ENCODE data around the gene C16orf78.

Gene C16orf78

DNA sequence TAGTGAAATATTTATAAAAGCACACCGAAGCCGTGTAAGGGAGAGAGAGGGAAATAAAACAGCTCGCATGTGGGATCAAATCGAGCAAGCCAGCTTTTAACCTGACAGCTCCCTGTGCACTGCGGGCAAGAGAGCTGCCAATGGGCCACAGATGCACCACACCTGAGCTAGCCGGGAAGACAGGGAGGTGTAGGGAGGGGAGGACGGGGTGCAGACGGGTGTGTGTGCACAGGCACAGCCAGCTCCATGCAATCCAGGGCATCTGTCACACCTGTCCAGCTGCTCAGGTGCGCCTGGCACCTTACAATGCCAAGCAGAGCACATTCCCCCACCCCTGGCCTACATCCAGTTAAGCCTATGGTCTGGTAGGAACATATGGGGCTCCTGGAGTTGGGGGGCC lies 70.0 kb downstream of the C16orf78 start:
- no peak overlapping the region for H3K9ac ChIP-seq (ENCODE audit: low read length)
- no peaks in the 10 kb centered on the region for H3K4me1 ChIP-seq (ENCODE audit: control insufficient read depth, insufficient read depth, low read length)
- no peaks in the 10 kb centered on the region for H3K27me3 ChIP-seq (ENCODE audit: control insufficient read depth, insufficient read depth, low read length)
- no peak overlapping the region for H3K4me3 ChIP-seq (ENCODE audit: low read length)
- H3K36me3 ChIP-seq (ENCODE audit: control insufficient read depth, insufficient read depth, low read length): no peaks in the 10 kb centered on the region
- H3K27ac ChIP-seq (ENCODE audit: low read depth, low read length): no peak overlapping the region

DNA sequence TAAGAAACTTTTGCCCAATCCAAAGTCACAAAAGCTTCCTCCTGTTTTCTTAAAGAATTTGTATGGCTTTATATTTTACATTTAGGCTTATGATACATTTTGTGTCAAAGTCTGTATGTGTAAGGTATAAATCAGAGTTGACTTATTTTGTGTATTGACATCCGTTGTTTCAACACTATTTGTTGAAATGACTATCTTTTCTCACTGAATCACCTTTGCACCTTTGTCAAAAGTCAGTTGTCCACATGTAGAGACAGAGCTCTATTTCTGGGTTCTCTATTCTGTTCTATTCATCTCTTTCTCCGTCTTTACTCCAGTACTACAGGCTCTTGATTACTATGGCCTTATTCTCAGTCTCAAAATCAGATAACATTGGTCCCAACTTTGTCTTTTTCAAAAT lies 73.2 kb downstream of the C16orf78 start:
- H3K4me3 ChIP-seq (ENCODE audit: low read length): no peak overlapping the region
- no peaks in the 10 kb centered on the region for H3K4me1 ChIP-seq (ENCODE audit: control insufficient read depth, insufficient read depth, low read length)
- H3K27me3 ChIP-seq (ENCODE audit: control insufficient read depth, insufficient read depth, low read length): no peaks in the 10 kb centered on the region
- H3K36me3 ChIP-seq (ENCODE audit: control insufficient read depth, insufficient read depth, low read length): no peaks in the 10 kb centered on the region
- no peak overlapping the region for H3K27ac ChIP-seq (ENCODE audit: low read depth, low read length)
- H3K9ac ChIP-seq (ENCODE audit: low read length): no peak overlapping the region
